HepG2 (cell line): ENCODE results near the gene WWC1. TPM values are rescaled to one million over a fixed set of nuclear protein-coding genes. Genes with fewer than 3 reads are reported as not detected.

Experiments
- ATAC-seq: fragments of 200-7000 bp; cut with Tn5 transposase; 3 replicates; pipeline ENCODE4 v1.9.1; 2020; ENCODE audit warnings: mild to moderate bottlenecking, moderate library complexity
- BruUV-seq: library from RNA; stranded (reverse); fragments of 400-500 nt; replicated peaks from 2 replicates; lab custom pipeline; 2021; lab: Mats Ljungman, UMichigan
- CTCF ChIA-PET: fragments of 300-600 bp; formaldehyde crosslinking; extraction: SDS; loops from one replicate; lab custom pipeline; 2021; ENCODE audit warnings: low total read pairs, inconsistent platforms, low intra/inter-chr PET ratio; lab: Yijun Ruan, JAX
- POLR2A ChIA-PET: fragments of 350-600 bp; sonication (Branson Sonifier 250); formaldehyde crosslinking; loops from one replicate; lab custom pipeline; 2020; ENCODE audit warnings: antibody characterized with exemption, inconsistent platforms; lab: Yijun Ruan, JAX
- DNase-seq: peaks from one replicate; pipeline ENCODE4 v3.0.0-alpha.2; 2015; ENCODE audit warnings: low spot score
- FAIRE-seq: peaks from 3 replicates; lab custom pipeline; 2011; peaks lifted over from hg19 to GRCh38; lab: Jason Lieb, UNC
- H2AFZ ChIP-seq: one replicate; pipeline ENCODE4 v1.6.1; 2011; ENCODE audit warnings: low read length, inconsistent platforms
- H3K27ac ChIP-seq: fragments of 300-600 bp; 3 replicates; pipeline ENCODE4 v1.8.0; 2011; ENCODE audit warnings: mixed run types, mild to moderate bottlenecking, mixed read lengths, low read length, inconsistent platforms; ENCODE audit not compliant: insufficient read depth; ENCODE audit errors: extremely low read length
- H3K27me3 ChIP-seq, 2 experiments: fragments of 200-600 bp in 1 of 2; 2 replicates in 1 of 2; 3 replicates in 1 of 2; pipeline versions ENCODE4 v1.6.0 to v1.8.0; 2011; ENCODE audit warnings: low read length in 2 of 2, mild to moderate bottlenecking in 2 of 2, moderate library complexity in 2 of 2, inconsistent platforms in 1 of 2; ENCODE audit not compliant: insufficient read depth in 2 of 2, control insufficient read depth in 1 of 2
- H3K36me3 ChIP-seq, 2 experiments: fragments of 200-600 bp in 1 of 2; replicated peaks in 1 of 2; 2 replicates in 1 of 2; 3 replicates in 1 of 2; pipeline versions ENCODE4 v1.5.1 to v1.8.0; 2011; ENCODE audit warnings: low read length in 2 of 2, inconsistent platforms in 1 of 2; ENCODE audit not compliant: insufficient read depth in 2 of 2, control insufficient read depth in 1 of 2
- H3K4me1 ChIP-seq: 2 replicates; pipeline ENCODE4 v1.5.1; 2012; ENCODE audit warnings: low read length, inconsistent platforms; ENCODE audit not compliant: insufficient read depth
- H3K4me2 ChIP-seq: 2 replicates; pipeline ENCODE4 v1.6.0; 2011; ENCODE audit warnings: low read depth, low read length, inconsistent platforms
- H3K4me3 ChIP-seq, 3 experiments: fragments of 200-600 bp in 1 of 3; sonication (generic), shearing (Covaris generic) in 1 of 3; replicated peaks in 1 of 3; 2 replicates each; pipeline ENCODE4 v1.5.1; 2011 to 2016; ENCODE audit warnings: low read length in 3 of 3, inconsistent platforms in 2 of 3, low read depth in 2 of 3, mild to moderate bottlenecking in 2 of 3, control low read depth in 1 of 3, mixed read lengths in 1 of 3; ENCODE audit not compliant: insufficient read depth in 1 of 3
- H3K79me2 ChIP-seq: one replicate; pipeline ENCODE4 v1.6.1; 2011; ENCODE audit warnings: low read length, inconsistent platforms; ENCODE audit not compliant: insufficient read depth
- H3K9ac ChIP-seq: 2 replicates; pipeline ENCODE4 v1.6.0; 2011; ENCODE audit warnings: mild to moderate bottlenecking, low read depth, low read length, inconsistent platforms; ENCODE audit not compliant: insufficient read depth
- H3K9me3 ChIP-seq: 2 replicates; pipeline ENCODE4 v1.5.1; 2012; ENCODE audit warnings: mild to moderate bottlenecking, low read length
- H4K20me1 ChIP-seq: 2 replicates; pipeline ENCODE4 v1.6.0; 2011; ENCODE audit warnings: inconsistent platforms, mild to moderate bottlenecking, low read length, moderate library complexity; ENCODE audit not compliant: insufficient read depth
- FOXK2 ChIP-seq: fragments of 450-650 bp; IDR thresholded peaks from 2 replicates; pipeline ENCODE4 v1.6.1; 2016
- ZKSCAN1 ChIP-seq: fragments of 150-350 bp; IDR thresholded peaks from 2 replicates; pipeline ENCODE4 v1.6.1; 2014; ENCODE audit warnings: low read length
- ZNF180 ChIP-seq: sonication (generic); formaldehyde crosslinking; IDR thresholded peaks from 2 replicates; pipeline ENCODE4 v1.4.0; 2020; ENCODE audit warnings: low read depth, missing genetic modification reagents, borderline replicate concordance
- ZNF224 ChIP-seq: sonication (generic); formaldehyde crosslinking; IDR thresholded peaks from 2 replicates; pipeline ENCODE4 v1.5.0; 2020; ENCODE audit warnings: mild to moderate bottlenecking, missing genetic modification reagents
- ZNF234 ChIP-seq: sonication (generic); formaldehyde crosslinking; conservative IDR thresholded peaks from 2 replicates; pipeline ENCODE4 v1.5.1; 2020; ENCODE audit warnings: mild to moderate bottlenecking, missing genetic modification reagents
- ZNF367 ChIP-seq: sonication (generic); formaldehyde crosslinking; IDR thresholded peaks from 2 replicates; pipeline ENCODE4 v1.4.0; 2020; ENCODE audit warnings: missing genetic modification reagents, borderline replicate concordance
- ZNF775 ChIP-seq: sonication (generic); formaldehyde crosslinking; IDR thresholded peaks from 2 replicates; pipeline ENCODE4 v1.4.0; 2020; ENCODE audit warnings: missing genetic modification reagents, mild to moderate bottlenecking, moderate library complexity, borderline replicate concordance
- WGBS: methylation state at CpG from one replicate; pipeline ENCODE4 v1.1.6; 2017; ENCODE audit warnings: low lambda C conversion rate; 5-methylcytosine and 5-hydroxymethylcytosine counted together
- in situ Hi-C: cut with HindIII; loops from 2 replicates; pipeline ENCODE4 v1.10.0; 2017; ENCODE audit warnings: low pct_unique_long_range_greater_than_20kb; ENCODE audit not compliant: extremely low pct_ligation_motif_present
- intact Hi-C: fragments of 100-400 bp; cut with micrococcal nuclease; formaldehyde crosslinking; loops from one replicate; pipeline ENCODE4 v1.10.0; 2022; ENCODE audit not compliant: unreplicated experiment
- polyA plus RNA-seq, 8 experiments: library from polyadenylated mRNA; depleted of rRNA in 3 of 8; stranded (reverse) in 7 of 8; unstranded in 1 of 8; fragments of >200 nt; fragmentation: Illumina TruSeq in 4 of 8; extraction: Trizol in 4 of 8; gene quantifications; 2 replicates each; pipeline versions ENCODE4 v1.2.1 to v1.2.3, GENCODE V29; 2011 to 2016; ENCODE audit warnings: low read depth in 4 of 8, missing spikeins in 1 of 8, mixed read lengths in 1 of 8; ENCODE audit not compliant: insufficient read depth in 1 of 8
- total RNA-seq, 5 experiments: library from RNA; depleted of rRNA; stranded (reverse); fragments of >200 nt; fragmentation: Illumina TruSeq; extraction: Trizol; gene quantifications; 2 replicates each; pipeline ENCODE4 v1.2.3, GENCODE V29; 2016; ENCODE audit warnings: low read depth in 1 of 5
- TF ChIP-seq, protein P1 (sequence below): sonication (generic); formaldehyde crosslinking; IDR thresholded peaks from one replicate; pipeline ENCODE4 v1.5.1; 2020; ENCODE audit warnings: mild to moderate bottlenecking, missing genetic modification reagents; ENCODE audit errors: not compliant biosample characterization
- TF ChIP-seq, protein P2 (sequence below): sonication (generic); formaldehyde crosslinking; IDR thresholded peaks from 2 replicates; pipeline ENCODE4 v1.4.0; 2020; ENCODE audit warnings: mild to moderate bottlenecking, missing genetic modification reagents
- TF ChIP-seq, protein P3 (sequence below): sonication (generic); formaldehyde crosslinking; IDR thresholded peaks from 2 replicates; pipeline ENCODE4 v1.4.0; 2020; ENCODE audit warnings: missing genetic modification reagents, borderline replicate concordance

Gene WWC1
- total and polyA plus RNA-seq, 2 of the 13 experiments (the other 11 are each of a cell fraction or from before 2014, with no cell fraction given) = 8.3 to 17.9 TPM

GRCh38 chr5:168474319-168474718 is 182.9 kb downstream of the WWC1 start:
- no peaks in the 10 kb centered on the region for H3K4me1 ChIP-seq
- BruUV-seq = no TSS peak
- H3K27me3 ChIP-seq = no peaks in the 10 kb centered on the region
- ATAC-seq (no peak), FAIRE-seq (no peak), DNase-seq (no peak)
- ChIA-PET POLR2A (no interaction called here), CTCF (no interaction called here)
- H2AFZ ChIP-seq = no peak overlapping the region
- no peaks in the 10 kb centered on the region for H4K20me1 ChIP-seq
- no peak overlapping the region for H3K27ac ChIP-seq
- H3K79me2 ChIP-seq = no peaks in the 10 kb centered on the region
- H3K9ac ChIP-seq = no peak overlapping the region
- WGBS = 91% methylated on average over 1 of the region's 1 CpG
- H3K4me2 ChIP-seq = no peak overlapping the region
- H3K4me3 ChIP-seq = no peak overlapping the region
- peaks cover 2 to 13% of the 10 kb centered on the region in 2 experiments; a peak in 3 of 5 replicates for H3K36me3 ChIP-seq
- no peaks in the 10 kb centered on the region for H3K9me3 ChIP-seq
- in situ Hi-C loops (no loop called here), intact Hi-C loops (no loop called here)
- TF ChIP-seq ZNF180 (CRISPR knock-in tag) (no peak), ZNF367 (CRISPR knock-in tag) (no peak), ZNF775 (CRISPR knock-in tag) (no peak), FOXK2 (no peak), ZNF234 (CRISPR knock-in tag) (no peak), ZKSCAN1 (no peak), ZNF224 (CRISPR knock-in tag) (no peak)
- TF ChIP-seq, protein P1, sequence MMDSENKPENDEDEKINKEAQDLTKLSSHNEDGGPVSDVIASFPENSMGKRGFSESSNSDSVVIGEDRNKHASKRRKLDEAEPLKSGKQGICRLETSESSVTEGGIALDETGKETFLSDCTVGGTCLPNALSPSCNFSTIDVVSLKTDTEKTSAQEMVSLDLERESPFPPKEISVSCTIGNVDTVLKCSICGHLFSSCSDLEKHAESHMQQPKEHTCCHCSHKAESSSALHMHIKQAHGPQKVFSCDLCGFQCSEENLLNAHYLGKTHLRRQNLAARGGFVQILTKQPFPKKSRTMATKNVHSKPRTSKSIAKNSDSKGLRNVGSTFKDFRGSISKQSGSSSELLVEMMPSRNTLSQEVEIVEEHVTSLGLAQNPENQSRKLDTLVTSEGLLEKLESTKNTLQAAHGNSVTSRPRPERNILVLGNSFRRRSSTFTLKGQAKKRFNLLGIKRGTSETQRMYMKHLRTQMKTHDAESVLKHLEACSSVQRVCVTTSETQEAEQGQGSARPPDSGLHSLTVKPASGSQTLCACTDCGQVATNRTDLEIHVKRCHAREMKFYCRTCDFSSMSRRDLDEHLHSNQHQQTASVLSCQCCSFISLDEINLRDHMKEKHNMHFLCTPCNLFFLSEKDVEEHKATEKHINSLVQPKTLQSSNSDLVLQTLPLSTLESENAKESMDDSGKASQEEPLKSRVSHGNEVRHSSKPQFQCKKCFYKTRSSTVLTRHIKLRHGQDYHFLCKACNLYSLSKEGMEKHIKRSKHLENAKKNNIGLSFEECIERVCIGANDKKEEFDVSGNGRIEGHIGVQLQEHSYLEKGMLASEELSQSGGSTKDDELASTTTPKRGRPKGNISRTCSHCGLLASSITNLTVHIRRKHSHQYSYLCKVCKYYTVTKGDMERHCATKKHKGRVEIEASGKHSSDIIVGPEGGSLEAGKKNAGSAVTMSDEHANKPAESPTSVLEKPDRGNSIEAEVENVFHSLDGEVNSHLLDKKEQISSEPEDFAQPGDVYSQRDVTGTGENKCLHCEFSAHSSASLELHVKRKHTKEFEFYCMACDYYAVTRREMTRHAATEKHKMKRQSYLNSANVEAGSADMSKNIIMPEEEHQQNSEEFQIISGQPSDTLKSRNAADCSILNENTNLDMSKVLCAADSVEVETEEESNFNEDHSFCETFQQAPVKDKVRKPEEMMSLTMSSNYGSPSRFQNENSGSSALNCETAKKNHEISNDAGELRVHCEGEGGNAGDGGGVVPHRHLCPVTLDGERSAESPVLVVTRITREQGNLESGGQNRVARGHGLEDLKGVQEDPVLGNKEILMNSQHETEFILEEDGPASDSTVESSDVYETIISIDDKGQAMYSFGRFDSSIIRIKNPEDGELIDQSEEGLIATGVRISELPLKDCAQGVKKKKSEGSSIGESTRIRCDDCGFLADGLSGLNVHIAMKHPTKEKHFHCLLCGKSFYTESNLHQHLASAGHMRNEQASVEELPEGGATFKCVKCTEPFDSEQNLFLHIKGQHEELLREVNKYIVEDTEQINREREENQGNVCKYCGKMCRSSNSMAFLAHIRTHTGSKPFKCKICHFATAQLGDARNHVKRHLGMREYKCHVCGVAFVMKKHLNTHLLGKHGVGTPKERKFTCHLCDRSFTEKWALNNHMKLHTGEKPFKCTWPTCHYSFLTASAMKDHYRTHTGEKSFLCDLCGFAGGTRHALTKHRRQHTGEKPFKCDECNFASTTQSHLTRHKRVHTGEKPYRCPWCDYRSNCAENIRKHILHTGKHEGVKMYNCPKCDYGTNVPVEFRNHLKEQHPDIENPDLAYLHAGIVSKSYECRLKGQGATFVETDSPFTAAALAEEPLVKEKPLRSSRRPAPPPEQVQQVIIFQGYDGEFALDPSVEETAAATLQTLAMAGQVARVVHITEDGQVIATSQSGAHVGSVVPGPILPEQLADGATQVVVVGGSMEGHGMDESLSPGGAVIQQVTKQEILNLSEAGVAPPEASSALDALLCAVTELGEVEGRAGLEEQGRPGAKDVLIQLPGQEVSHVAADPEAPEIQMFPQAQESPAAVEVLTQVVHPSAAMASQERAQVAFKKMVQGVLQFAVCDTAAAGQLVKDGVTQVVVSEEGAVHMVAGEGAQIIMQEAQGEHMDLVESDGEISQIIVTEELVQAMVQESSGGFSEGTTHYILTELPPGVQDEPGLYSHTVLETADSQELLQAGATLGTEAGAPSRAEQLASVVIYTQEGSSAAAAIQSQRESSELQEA = no peak
- TF ChIP-seq, protein P2, sequence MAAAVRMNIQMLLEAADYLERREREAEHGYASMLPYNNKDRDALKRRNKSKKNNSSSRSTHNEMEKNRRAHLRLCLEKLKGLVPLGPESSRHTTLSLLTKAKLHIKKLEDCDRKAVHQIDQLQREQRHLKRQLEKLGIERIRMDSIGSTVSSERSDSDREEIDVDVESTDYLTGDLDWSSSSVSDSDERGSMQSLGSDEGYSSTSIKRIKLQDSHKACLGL (CRISPR knock-in tag) = no peak
- TF ChIP-seq, protein P3, sequence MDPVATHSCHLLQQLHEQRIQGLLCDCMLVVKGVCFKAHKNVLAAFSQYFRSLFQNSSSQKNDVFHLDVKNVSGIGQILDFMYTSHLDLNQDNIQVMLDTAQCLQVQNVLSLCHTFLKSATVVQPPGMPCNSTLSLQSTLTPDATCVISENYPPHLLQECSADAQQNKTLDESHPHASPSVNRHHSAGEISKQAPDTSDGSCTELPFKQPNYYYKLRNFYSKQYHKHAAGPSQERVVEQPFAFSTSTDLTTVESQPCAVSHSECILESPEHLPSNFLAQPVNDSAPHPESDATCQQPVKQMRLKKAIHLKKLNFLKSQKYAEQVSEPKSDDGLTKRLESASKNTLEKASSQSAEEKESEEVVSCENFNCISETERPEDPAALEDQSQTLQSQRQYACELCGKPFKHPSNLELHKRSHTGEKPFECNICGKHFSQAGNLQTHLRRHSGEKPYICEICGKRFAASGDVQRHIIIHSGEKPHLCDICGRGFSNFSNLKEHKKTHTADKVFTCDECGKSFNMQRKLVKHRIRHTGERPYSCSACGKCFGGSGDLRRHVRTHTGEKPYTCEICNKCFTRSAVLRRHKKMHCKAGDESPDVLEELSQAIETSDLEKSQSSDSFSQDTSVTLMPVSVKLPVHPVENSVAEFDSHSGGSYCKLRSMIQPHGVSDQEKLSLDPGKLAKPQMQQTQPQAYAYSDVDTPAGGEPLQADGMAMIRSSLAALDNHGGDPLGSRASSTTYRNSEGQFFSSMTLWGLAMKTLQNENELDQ = no peak
